CD4-positive, alpha-beta T cell treated with Interleukin-6 for 4 hours (primary cell): ENCODE measurements around the gene KY.

Experiments
- DNase-seq: peaks from one replicate; pipeline ENCODE4 v3.0.0-alpha.2; 2020; ENCODE audit warnings: mixed read lengths

The KY gene, protein sequence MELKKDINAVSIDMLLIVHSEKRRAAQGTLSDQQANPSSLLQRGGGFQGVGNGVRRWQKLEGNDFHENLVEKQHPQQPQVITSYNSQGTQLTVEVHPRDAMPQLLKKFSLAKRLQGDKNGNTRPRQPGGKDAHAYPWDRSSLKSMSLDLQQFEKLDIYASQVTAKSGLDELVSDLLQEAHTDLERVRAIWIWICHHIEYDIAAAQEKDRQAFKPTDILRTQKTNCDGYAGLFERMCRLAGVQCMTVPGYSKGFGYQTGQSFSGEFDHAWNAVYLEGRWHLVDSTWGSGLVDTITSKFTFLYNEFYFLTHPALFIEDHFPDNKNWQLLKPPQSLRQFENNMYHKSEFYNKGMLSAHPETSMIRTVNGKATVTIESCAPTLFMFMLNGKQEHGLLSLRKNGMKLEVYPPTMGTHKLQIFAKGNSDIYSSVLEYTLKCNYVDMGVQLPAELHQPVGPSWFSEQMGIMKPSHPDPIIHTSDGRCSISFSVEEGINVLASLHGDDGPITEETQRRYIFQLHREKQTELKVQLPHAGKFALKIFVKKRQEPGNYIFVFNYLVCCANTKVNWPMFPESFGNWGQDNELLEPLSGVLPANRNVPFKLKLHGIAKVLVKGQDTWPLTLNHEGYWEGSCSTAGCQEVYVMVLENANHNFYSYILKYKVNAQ

DNA sequence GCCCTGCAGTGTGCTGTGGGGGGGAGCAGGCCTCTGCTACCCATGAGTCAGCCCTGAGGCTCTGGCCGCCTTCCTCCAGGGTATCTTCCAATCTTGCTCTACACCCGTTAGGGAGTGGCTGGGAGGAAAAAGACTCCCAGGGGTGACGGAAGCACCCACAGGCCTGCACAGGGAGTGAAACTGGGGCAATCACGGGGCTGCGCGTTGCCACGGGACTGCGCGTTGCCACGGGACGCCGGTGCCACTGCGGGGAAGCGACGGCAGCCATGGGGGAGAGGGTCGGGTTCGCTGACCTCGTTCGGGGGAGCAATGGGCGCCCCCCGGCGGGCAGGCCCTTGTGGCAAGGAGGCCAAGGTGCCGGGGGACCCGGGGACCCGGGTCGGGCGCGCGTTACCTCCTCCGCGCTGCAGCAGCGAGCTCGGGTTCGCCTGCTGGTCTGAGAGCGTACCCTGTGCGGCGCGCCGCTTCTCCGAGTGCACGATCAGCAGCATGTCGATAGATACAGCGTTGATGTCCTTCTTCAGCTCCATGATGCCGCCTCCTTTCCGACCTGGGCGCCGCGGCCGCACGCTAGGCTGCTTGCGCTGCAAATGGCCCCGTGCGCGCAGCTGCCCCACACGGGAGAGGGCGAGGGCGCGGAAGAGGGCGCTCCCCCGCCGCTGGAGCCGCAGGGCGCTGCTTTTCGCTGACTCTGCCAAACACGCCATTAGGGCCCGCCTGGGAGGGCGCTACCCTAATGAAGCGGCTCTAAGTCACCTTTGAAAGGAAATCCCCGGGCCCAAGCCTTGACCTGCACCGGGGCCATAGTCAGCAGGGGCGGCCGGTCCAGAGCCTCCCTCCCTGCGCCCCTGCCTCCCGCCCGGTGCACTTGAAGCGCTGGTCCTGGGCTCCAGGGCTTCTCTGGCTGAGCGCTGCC, at the start of gene KY:
Gene KY (minus strand): TSS at position 592 of the 916 bp plus-strand sequence. CDS start 62 bp downstream, at position 530.
- no peak for DNase-seq

DNA sequence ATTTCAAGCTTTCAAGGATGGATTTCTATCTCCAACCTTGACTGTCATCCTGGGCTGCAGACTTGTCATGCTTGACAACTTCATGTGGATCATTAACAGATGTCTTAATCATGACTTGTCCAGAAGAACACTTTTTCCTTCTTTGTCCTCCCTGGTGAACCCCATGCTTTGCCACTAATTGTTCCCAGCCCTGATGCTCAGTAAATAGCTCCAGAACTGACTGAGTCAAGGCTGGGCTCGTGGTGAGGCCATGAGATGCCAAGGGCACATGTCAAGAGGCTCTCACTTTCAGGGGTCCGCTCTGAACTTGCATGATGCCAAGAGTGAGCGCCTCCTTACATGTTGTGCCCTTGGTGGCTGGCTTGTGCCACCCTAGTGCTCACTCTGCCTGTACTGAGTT, 48.9 kb upstream of the KY start:
- DNase-seq = no peak

DNA sequence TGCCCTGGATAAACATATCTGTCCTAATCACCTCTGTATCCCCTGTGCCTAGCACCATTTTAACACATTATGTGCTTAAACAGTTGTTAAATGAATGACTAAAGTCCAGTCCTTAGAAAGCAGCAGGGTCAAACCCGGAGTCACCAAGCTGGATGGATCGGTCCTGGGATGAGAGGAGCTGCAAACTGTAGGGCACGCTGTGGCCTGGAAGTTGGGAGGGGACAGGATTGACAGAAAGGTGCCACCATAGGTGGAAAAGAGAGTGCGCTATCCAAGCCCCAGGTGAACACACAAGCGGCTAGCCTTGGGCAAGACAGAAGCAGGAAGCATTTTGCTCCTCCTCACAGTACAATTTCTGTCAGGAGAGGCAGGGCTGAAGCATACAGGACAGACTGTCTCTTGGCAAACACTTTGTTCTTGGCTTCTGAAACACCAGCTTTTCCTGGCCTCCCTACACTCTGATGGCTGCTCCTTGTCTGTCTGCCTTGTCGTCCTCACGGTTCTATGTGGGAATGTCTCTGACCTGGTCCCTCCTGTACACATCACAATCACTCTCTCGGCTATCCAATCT, 48.4 kb upstream of the KY start:
- no peak for DNase-seq

DNA sequence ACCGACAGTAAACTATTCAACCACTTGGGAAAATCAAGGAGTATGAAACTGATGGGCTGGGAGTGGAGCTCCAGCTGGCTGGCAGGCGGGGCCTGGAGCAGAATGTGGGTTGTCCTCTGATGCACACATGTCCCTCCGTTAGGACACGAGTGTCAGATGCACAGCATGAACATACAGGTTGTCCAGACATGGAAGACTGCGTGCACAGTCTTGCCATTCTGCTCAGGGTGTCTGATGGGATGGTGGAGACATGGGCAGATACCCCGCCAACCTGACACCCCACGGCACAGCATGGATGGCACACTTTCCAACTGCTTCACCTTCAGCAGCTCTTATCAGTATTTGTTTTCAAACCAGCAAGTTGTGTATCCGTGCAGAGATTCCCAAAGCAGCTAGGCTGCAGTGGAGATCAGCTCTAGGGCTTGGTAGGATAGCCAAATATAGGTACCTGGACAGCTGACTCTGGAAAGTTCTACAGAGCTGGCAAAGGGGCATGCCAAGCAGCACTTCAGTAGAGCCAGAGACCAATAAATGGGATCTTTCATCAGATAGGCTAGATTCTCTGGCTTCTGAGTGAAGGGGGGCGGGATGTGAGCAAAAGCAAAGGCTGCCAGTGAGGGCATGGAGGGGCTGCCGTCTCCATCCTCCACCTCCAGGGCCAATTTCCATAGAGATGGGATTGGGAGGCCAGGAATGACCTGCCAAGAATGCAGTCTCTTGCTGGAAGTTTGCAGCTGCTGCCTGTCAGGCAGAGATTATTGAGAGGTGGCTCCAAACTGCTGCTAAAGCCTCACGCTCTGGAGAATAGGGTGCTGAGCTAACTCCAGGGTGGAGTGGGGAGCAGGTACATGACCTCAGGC, 47.2 kb upstream of the KY start:
- no peak for DNase-seq

DNA sequence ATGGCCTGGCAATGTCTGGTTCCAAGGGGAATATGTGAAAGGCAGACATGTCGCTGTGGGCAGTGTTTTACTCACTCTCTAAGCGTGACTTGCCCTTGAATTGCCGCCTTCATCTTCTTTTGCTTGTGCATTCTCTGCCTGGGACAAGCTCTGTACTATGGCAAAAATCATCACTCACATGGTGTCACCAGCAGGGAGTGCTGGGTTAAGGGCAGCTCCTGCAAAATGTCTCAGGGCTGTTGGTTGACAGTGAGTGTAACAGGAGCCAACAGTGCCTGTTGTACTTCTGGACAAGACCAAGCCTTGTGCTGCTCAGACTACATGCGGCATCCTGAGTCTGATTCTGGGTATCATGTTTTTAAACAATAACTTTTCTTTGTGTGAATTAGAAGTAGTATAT, 45.3 kb upstream of the KY start:
- DNase-seq = no peak

DNA sequence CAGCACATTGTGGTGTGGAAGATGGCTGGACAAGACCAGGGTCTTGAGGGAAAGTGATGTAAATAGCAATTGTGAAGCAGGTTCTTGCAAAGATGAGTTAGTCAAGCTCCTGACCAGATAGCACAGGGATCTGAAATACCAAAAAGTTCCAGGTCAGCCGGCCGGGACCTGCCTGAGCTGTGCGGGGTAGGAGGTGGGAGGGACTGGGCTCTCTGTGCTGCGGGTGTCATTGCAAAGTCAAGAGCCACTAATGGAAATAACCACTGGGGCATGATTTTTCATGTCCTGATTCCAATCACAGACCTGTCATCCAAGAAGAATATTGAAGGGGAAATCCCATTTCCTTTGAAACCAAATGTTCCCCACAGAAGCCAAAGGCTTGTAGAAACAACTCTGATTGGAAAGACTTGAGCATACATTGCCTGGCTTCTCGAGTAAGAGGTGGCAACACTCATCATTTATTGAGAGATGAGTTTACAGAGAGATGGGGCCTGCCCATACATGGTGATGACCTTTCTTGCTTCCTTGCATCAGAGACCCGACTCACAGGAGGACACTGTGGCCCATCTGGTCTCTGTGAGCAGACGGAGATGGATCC, 44.2 kb upstream of the KY start:
- no peak for DNase-seq

DNA sequence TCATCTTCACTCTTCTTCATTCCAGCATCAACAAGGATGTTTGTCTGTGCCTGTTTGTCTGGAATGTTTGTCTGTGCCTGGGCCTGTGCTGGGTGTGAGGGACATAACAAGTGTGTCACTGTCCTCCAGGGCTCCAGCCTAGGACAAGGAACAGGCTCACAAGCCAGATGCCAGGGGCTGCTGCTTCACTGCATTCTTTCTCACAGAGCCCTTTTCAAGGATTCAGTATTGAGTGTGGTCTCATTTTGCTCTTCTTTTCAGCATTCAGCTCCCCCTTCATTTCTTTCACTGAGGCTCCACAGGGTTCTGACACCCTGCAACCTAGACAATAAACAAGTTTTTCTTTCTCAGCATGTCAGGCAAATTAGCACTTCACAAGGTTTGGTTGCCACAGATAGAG, 43.6 kb upstream of the KY start:
- no peak for DNase-seq

DNA sequence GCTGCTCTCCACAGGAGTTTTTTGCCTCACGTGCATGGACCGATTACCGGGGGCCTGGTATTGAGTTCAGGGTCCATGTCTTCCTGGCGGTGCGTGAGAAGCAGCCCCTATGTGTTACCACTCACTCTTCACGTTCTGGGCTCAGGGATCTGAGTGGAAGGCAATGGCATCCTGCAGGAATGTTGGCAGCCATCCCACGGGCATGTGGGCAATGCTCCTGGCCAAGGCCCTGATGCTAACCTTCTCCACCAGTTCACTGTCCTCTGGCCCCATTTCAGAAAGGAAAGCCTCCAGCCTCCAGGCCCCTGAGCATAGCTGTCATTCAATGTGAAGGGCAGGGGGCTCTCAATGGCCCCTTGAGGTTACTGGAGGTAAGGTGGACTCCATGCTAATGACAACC, 43.0 kb upstream of the KY start:
- no peak for DNase-seq

DNA sequence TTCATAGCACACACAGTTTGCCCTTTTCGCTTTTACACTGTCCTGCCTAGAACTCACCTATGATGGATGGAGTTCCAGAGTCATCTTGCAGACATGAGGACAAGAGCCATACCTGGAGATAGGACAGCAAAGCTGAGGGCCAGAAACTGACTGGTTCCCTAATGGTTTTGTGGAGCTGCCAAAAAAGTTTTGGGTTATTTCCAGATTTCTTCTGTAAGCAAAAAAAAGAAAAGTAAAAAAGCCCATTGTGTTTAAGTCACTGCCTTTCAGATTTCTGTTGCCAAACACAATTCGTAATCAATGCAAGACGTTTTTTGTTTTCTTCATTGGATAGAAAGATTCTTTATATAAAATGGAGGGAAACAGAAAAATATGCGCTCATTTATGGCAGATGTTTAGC, 42.4 kb upstream of the KY start:
- DNase-seq = no peak

DNA sequence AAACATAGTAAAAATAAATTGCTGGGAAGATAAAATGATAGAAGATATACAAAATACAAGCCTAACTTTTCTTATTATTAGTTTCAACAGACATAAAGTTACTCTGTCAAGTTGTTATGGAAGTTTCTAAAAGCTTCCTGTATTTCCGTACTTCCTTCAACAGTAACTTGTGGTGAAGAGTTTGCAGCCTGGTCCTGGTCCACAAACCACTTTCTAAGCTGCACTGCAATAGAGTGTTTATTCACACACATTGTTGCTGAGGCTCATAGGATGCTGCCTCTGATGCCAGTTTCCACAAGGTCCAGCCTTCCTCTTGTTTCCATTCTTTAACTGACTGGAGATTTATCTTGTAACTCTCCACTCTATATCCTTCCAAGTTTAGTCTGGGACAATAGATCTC, 39.4 kb upstream of the KY start:
- DNase-seq = no peak

DNA sequence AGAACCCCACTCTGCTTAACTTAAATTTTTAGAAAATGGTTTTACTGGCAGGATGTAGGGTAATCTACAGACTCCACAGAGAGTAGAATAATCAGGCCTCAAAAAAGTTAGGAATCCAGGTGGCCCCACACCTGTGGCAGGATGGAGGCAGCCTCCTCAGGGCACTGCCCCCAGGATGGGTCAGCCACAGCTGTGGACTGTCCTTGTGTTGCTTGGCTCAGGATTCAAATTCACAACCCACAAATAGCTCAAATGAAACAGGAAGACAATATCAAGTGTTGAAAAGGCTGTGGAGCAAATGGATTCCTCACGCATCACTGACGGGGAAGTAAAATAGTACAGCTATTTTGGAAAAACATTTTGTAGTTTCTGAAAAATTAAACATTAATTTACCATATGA, 36.8 kb upstream of the KY start:
- no peak for DNase-seq

DNA sequence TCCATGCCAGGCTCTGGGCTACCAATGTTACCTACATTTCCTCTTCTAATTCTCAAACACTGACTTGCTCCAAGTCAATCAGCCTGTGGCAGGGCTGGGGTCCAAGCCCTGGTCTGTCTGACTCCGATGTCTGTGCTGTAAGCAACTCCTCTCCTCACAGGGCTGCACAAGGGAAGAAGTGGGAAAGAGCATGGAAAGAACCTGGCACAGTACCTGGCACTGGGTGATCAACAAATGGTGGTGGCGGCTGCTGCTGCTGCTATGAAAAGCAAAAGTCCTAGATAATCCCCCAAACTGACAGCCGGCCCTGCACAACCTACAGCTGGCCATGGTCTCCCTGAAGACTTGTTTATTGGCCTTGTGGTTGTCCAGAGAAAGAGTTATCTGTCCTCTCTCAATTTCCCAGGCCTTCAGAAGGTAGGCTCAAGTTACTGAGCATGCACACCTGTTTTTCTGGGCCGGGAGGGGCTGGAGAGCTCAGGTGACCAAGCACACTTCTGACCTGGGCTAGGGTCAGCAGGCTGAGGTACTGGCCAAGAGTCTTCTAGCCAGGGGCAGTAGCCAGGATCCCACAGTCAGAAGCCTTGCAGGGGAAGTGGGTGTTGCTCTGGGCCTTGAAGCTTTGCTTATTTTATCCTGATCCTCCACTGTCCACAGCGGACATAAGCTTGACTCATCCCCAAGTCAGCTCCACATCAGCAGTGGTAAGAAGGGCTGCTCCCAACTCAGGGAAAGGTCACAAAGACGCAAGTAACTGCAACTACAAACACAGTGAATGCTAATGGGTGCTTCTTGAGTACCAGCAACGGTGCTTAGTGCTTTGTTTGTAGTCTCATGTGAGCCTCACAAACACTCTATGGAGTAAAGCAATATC, 35.3 kb upstream of the KY start:
- DNase-seq = no peak

DNA sequence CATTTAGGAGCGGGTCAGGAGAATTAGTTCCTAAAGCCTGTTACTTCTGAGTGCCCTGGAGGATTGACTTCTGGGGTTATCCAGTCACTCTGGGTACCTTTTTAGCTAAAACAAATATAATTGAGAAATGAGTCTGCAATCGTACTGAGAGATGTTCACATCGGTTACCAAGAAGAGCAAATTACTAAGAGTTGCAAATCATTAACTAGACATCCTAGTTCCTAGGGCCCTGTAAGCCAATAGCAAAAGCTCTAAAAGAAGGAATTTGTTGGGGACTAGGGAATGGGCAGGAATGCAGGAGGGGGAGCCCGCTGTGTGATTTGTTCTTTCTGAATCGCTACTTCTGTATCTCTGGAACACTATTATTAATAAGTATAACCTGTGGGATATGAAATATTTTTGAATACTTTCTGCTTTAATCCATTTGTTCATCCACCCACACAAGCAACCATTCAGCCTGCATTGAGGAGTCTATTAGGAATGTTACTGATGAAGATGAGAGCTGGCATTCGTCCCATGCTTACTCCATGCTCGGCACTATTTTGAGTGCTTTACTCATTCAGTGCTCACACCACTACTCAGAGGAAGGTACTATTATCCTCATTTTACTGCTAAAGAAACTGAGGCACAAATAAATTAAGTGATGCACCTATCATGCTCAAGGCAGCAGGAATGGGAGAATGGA, 31.5 kb upstream of the KY start:
- no peak for DNase-seq

DNA sequence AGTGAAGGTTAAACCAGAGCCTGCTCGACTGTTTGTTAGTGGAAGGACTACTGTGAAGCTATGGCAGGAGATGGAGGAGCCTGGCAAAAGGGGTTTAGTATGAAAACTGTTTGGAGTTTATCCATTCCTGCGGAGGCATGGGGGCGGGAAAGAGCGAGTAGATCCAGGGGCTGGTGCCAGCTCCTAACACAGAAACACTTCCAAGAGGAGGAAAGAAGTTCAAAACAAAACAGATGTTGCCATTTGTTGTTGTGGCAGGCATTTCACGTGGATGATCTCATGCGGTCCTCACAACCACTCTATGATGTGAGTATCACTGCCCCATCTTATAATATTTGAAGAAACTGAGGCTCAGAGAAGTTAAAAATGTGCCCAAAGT, 30.7 kb upstream of the KY start:
- DNase-seq = no peak

DNA sequence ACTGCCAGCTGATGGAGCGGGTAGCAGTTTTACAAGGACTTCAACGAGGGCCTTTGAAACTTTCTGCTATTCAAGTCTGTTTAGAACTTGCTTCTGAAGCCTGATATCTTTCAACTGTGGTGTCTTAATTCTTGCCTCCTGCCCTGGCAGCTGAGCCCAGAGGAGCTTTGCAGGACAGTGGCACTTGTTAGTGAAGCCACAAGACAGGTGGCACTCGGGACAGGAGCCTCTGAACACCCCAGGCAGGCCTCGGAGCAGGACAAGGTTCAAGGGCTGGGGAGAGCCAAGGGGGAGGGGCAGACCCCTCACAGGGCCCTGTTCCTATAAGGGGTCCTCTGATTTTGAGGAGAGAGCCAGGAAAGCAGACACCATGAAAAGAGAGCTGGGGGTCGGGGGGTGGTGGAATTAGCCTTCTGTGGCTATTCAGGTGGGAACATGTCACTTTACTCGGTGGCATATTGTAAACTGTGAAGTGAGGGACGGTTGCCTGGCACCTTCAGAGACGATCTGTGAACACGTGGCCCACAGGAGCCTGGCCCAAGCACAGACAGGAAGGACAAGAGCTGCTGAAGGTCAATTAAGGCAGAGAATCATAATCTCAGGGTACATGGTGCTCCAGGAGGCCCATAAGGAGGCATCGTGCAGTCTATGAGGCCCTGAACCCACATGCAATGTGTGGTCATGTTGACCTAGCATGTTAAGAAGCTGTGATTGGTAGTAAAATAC, 30.1 kb upstream of the KY start:
- no peak for DNase-seq

DNA sequence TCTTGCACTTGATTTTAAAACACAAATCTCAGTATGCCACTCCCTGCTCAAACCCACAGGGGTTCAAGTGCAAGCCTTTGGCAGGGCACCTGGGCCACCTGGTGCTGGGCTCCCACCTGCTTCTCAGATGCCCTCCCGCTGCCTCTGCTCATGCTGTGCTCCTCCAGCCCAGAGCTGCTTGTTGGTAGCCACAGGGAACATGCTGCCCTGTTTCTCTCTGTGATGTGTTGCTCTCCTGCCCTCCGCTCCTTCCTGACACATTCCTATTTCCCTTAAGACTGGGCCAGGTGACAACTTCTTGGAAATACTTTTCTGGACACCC, 27.1 kb upstream of the KY start:
- DNase-seq = no peak

DNA sequence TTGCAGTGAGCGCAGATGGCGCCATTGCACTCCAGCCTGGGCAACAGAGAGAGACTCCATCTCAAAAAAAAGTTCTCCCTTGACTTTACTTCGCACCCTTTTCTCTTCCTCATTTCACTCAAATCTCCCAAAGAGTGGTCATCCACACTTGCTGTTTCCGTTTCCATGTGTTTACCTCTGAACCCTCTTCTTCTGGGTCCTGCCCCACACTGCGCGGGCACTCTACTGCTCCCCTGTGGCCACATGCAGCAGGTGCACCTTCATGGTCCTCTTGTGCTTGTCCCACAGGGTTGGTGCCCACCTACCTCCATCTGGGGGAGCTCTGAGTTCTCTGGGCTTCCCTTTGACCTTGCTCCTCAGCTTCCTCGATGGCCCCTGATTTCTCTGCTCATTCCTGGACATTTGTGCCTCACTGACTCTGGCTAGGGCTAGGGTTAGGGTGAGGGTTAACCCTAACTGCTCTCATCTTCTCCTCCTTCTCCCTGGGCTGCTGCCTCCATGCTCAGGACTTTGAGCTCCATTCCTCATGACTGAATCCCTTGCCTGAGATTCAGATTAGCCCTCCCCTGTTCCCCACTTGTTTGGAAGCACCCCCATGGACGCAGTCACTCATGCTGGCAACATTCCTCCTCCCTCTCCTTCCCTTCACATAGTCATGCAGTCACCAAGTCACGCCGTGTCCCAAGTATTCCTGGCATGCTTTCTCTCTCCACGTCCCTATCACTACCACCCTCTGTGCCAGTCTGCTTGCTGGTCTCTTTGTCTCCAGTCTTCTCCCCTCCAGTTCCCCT, 26.6 kb upstream of the KY start:
- no peak for DNase-seq

DNA sequence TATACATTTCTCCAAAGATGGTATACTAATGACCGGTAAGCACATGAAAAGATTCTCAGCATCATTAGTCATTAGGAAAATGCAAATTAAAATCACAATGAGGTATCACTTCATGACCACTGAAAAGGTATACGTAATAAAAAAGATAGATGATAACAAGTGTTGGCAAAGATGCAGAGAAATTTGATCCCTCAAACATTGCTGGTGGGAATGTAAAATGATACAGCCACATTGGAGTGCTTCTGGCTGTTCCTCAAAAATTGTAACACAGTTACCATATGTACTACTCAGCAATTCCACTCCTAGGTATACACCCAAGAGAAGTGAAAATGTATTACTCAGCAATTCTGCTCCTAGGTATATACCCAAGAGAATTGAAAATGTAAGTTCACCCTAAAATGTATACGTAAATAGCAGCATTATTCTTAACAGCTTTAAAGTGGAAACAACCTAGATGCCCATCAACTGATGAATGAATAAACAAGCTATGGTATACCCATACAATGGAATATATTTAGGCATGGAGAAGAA, 25.0 kb upstream of the KY start:
- DNase-seq = no peak

DNA sequence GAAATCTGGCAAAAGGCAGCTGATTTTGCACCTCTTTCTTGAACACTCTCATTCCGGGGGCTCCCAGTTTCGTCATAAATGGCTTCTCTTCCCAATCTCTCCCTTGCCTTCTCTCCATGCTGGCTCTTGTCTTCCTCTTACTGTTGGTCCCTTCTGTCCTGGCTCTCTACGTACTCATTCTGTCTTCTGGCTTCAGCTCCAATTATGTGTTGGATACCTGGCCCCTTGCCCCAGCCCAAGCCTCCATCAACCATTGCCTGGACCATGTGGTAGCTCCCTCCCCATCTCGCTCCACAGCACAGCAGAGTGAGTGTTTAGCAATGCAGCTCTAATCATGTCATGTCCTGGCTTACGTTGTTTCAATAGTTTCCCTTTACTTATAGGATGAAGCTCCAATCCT, 21.7 kb upstream of the KY start:
- DNase-seq = no peak
